Panc1 (cell line): ENCODE measurements around the gene OTOF. TPM values are rescaled to one million over a fixed set of nuclear protein-coding genes. Genes with fewer than 3 reads are reported as not detected.

Experiments used
- ATAC-seq: fragments of 200-7000 bp; cut with Tn5 transposase; 2 replicates; pipeline ENCODE4 v1.9.1; 2020; ENCODE audit warnings: mild to moderate bottlenecking, moderate library complexity
- BruUV-seq: library from RNA; stranded (reverse); fragments of 400-500 nt; replicated peaks from 2 replicates; lab custom pipeline; 2021; lab: Mats Ljungman, UMichigan
- CTCF ChIA-PET: fragments of 300-600 bp; sonication (Branson Sonifier 250); formaldehyde crosslinking; loops from one replicate; lab custom pipeline; 2022; ENCODE audit warnings: antibody characterized with exemption; lab: Charles Lee
- POLR2A ChIA-PET: fragments of 300-600 bp; sonication (Branson Sonifier 250); formaldehyde crosslinking; loops from one replicate; lab custom pipeline; 2022; ENCODE audit warnings: antibody characterized with exemption; lab: Charles Lee
- DNase-seq: peaks from one replicate; pipeline ENCODE4 v3.0.0-alpha.2; 2010; ENCODE audit warnings: low read depth, low spot score
- H3K27ac ChIP-seq: 2 replicates; pipeline ENCODE4 v1.5.1; 2011; ENCODE audit warnings: mild to moderate bottlenecking, low read length, inconsistent platforms
- H3K27me3 ChIP-seq: fragments of 200-500 bp; sonication (Bioruptor generic); 2 replicates; pipeline ENCODE4 v1.6.0; 2014; ENCODE audit warnings: low read length, inconsistent platforms; ENCODE audit not compliant: control insufficient read depth, insufficient read depth
- H3K36me3 ChIP-seq: fragments of 200-500 bp; sonication (Bioruptor generic); 2 replicates; pipeline ENCODE4 v1.5.1; 2014; ENCODE audit warnings: inconsistent platforms, mild to moderate bottlenecking, low read length, moderate library complexity; ENCODE audit not compliant: control insufficient read depth, insufficient read depth
- H3K4me1 ChIP-seq: 2 replicates; pipeline ENCODE4 v1.5.1; 2011; ENCODE audit warnings: inconsistent platforms, mild to moderate bottlenecking, low read length, moderate library complexity; ENCODE audit not compliant: control insufficient read depth, insufficient read depth
- H3K4me3 ChIP-seq, 2 experiments: 2 replicates each; pipeline ENCODE4 v1.5.1; 2011 to 2012; ENCODE audit warnings: low read depth in 2 of 2, low read length in 2 of 2, mild to moderate bottlenecking in 2 of 2, inconsistent platforms in 1 of 2, moderate library complexity in 1 of 2
- H3K9me3 ChIP-seq: fragments of 200-500 bp; sonication (Bioruptor generic); 2 replicates; pipeline ENCODE4 v1.5.1; 2014; ENCODE audit warnings: low read depth, mild to moderate bottlenecking, inconsistent platforms, low read length, moderate library complexity; ENCODE audit not compliant: control insufficient read depth, insufficient read depth
- POLR2AphosphoS5 ChIP-seq: IDR thresholded peaks from 2 replicates; pipeline ENCODE4 v1.6.1; 2012; ENCODE audit warnings: mild to moderate bottlenecking, low read depth, low read length, moderate library complexity
- SIN3A ChIP-seq: IDR thresholded peaks from 2 replicates; pipeline ENCODE4 v1.6.1; 2012; ENCODE audit warnings: low read depth, mild to moderate bottlenecking, low read length, moderate library complexity, borderline replicate concordance; ENCODE audit not compliant: insufficient read depth
- TCF7L2 ChIP-seq: IDR thresholded peaks from 2 replicates; pipeline ENCODE4 v1.6.1; 2011; ENCODE audit warnings: mild to moderate bottlenecking, low read depth, low read length, inconsistent platforms
- in situ Hi-C: cut with HindIII; loops from 2 replicates; pipeline ENCODE4 v1.10.0; 2016; ENCODE audit warnings: low sequenced_read_pairs, low pct_unique_long_range_greater_than_20kb
- intact Hi-C: fragments of 100-400 bp; cut with micrococcal nuclease; formaldehyde crosslinking; loops from one replicate; pipeline ENCODE4 v1.10.0; 2022; ENCODE audit not compliant: unreplicated experiment
- total RNA-seq: library from RNA; stranded (reverse); gene quantifications from one replicate; pipeline ENCODE4 v1.2.1, GENCODE V29; 2021; ENCODE audit not compliant: unreplicated experiment
- TF ChIP-seq, protein P1 (sequence below): fragments of 450-650 bp; IDR thresholded peaks from 2 replicates; pipeline ENCODE4 v1.5.1; 2017; ENCODE audit warnings: mild to moderate bottlenecking
- TF ChIP-seq, protein P2 (sequence below), 2 experiments: IDR thresholded peaks; 2 replicates each; pipeline ENCODE4 v1.6.1; 2011 to 2012; ENCODE audit warnings: low read depth in 2 of 2, control low read depth in 1 of 2, low read length in 1 of 2, mild to moderate bottlenecking in 1 of 2, moderate library complexity in 1 of 2; ENCODE audit not compliant: insufficient read depth in 1 of 2

Gene OTOF
- total RNA-seq, 1 experiment from 2014 or later, result 0.41 TPM

GRCh38 chr2:26526105-26526504 is 48.2 kb upstream of the OTOF start:
- Histone ChIP-seq H3K4me1 (no peaks in the 10 kb centered on the region), H3K9me3 (no peaks in the 10 kb centered on the region), H3K27me3 (peaks cover 4% of the 10 kb centered on the region), H3K36me3 (no peaks in the 10 kb centered on the region), H3K27ac (no peak overlapping the region), H3K4me3 (no peak overlapping the region)
- ChIA-PET CTCF (no interaction called here), POLR2A (no interaction called here)
- in situ Hi-C loops, result no loop called here
- BruUV-seq, result no TSS peak
- DNase-seq (no peak), ATAC-seq (no peak)
- TF ChIP-seq SIN3A, result no peak
- TF ChIP-seq, protein P1, sequence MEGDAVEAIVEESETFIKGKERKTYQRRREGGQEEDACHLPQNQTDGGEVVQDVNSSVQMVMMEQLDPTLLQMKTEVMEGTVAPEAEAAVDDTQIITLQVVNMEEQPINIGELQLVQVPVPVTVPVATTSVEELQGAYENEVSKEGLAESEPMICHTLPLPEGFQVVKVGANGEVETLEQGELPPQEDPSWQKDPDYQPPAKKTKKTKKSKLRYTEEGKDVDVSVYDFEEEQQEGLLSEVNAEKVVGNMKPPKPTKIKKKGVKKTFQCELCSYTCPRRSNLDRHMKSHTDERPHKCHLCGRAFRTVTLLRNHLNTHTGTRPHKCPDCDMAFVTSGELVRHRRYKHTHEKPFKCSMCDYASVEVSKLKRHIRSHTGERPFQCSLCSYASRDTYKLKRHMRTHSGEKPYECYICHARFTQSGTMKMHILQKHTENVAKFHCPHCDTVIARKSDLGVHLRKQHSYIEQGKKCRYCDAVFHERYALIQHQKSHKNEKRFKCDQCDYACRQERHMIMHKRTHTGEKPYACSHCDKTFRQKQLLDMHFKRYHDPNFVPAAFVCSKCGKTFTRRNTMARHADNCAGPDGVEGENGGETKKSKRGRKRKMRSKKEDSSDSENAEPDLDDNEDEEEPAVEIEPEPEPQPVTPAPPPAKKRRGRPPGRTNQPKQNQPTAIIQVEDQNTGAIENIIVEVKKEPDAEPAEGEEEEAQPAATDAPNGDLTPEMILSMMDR, result no peak
- no peak for TF ChIP-seq POLR2AphosphoS5
- TF ChIP-seq, protein P2, sequence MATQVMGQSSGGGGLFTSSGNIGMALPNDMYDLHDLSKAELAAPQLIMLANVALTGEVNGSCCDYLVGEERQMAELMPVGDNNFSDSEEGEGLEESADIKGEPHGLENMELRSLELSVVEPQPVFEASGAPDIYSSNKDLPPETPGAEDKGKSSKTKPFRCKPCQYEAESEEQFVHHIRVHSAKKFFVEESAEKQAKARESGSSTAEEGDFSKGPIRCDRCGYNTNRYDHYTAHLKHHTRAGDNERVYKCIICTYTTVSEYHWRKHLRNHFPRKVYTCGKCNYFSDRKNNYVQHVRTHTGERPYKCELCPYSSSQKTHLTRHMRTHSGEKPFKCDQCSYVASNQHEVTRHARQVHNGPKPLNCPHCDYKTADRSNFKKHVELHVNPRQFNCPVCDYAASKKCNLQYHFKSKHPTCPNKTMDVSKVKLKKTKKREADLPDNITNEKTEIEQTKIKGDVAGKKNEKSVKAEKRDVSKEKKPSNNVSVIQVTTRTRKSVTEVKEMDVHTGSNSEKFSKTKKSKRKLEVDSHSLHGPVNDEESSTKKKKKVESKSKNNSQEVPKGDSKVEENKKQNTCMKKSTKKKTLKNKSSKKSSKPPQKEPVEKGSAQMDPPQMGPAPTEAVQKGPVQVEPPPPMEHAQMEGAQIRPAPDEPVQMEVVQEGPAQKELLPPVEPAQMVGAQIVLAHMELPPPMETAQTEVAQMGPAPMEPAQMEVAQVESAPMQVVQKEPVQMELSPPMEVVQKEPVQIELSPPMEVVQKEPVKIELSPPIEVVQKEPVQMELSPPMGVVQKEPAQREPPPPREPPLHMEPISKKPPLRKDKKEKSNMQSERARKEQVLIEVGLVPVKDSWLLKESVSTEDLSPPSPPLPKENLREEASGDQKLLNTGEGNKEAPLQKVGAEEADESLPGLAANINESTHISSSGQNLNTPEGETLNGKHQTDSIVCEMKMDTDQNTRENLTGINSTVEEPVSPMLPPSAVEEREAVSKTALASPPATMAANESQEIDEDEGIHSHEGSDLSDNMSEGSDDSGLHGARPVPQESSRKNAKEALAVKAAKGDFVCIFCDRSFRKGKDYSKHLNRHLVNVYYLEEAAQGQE (IDR thresholded peaks at IDR 0.05; ENCODE audit: insufficient read depth in 1 of 2, low read depth in 2 of 2, low read length in 1 of 2), result no peak
- no peak for TF ChIP-seq TCF7L2
- intact Hi-C loops, result no loop called here

DNA sequence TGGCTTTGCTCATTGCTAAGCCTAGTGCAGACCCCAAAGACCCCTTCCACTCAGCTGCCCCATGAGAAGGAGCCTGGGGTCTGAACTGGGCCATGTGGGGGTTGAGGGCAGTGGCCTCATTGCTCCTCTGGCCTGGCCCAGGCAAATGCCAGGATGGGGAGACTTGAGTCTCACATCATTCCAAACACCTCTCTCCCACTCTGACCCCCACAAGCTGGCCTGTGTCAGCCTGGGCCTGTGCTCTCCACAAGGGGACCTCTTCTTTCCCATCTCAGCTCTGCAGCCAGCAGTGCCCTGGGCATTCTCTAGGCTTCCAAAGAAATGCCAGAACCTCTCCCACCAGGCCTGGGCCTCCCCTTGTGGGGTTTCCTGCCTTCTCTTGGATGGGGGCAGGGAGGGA is 45.8 kb upstream of the OTOF start:
- CTCF ChIA-PET, result interaction anchor here (0.6 kb wide), 1 partner anchor 75 kb away, joined by 3 read pairs; no protein-coding TSS in a partner anchor
- DNase-seq, result no peak
- no peaks in the 10 kb centered on the region for H3K36me3 ChIP-seq

GRCh38 chr2:26522751-26523171 is 44.8 kb upstream of the OTOF start:
- ATAC-seq (no peak), DNase-seq (no peak)
- intact Hi-C loops (no loop called here), in situ Hi-C loops (no loop called here)
- ChIA-PET POLR2A (no interaction called here), CTCF (no interaction called here)
- H3K27ac ChIP-seq, result no peak overlapping the region
- no peaks in the 10 kb centered on the region for H3K4me1 ChIP-seq
- H3K9me3 ChIP-seq, result no peaks in the 10 kb centered on the region
- H3K4me3 ChIP-seq, result no peak overlapping the region
- TF ChIP-seq, protein P1, result no peak
- TF ChIP-seq TCF7L2, result no peak
- TF ChIP-seq, protein P2 (IDR thresholded peaks at IDR 0.05; ENCODE audit: insufficient read depth in 1 of 2, low read depth in 2 of 2, low read length in 1 of 2), result no peak
- TF ChIP-seq POLR2AphosphoS5, result no peak
- no peak for TF ChIP-seq SIN3A
- peaks cover 11% of the 10 kb centered on the region for H3K27me3 ChIP-seq
- H3K36me3 ChIP-seq, result no peaks in the 10 kb centered on the region
- BruUV-seq, result no TSS peak

More for the DNA sequence above, 45.8 kb upstream of the OTOF start:
- Histone ChIP-seq H3K4me1 (no peaks in the 10 kb centered on the region), H3K9me3 (no peaks in the 10 kb centered on the region), H3K27ac (no peak overlapping the region), H3K4me3 (no peak overlapping the region), H3K27me3 (peaks cover 11% of the 10 kb centered on the region)
- no TSS peak for BruUV-seq
- intact Hi-C loops, result no loop called here
- no peak for TF ChIP-seq POLR2AphosphoS5
- in situ Hi-C loops, result no loop called here
- POLR2A ChIA-PET, result no interaction called here
- ATAC-seq, result no peak
